Measurements from ENCODE around the gene PNMA8A.

DNA sequence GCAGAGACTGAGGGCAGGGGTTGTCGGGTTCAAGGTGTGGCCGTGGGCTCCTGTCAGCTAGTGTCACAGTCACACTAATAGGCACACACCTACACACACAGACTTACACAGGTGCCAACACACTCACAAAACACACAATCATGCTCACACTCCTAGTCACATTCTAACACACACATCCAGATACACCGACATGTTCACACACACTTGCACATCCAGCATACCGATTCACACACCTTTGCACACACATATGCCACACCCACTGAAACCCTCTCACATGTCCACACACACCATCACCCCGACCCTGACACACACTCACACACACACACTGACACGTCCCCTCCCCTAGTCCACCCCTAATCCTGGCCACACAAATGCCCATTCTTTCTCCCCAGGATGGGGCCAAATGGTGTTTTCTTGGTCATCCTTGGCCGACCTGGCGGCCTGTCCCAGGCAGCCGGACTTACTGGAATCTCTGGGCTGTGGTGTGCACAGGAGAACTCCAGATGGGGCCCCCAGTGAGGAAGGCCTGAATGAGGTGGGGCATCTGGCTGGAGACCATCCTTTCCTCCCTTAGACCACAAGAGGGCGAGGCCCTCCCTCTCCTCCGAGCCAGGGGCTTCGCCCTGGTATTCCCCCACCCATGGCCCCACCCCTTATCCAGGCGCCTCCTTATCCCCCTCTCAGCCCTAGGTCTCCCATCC is 43.4 kb upstream of the PNMA8A start:
- TF ChIP-seq, protein P1, sequence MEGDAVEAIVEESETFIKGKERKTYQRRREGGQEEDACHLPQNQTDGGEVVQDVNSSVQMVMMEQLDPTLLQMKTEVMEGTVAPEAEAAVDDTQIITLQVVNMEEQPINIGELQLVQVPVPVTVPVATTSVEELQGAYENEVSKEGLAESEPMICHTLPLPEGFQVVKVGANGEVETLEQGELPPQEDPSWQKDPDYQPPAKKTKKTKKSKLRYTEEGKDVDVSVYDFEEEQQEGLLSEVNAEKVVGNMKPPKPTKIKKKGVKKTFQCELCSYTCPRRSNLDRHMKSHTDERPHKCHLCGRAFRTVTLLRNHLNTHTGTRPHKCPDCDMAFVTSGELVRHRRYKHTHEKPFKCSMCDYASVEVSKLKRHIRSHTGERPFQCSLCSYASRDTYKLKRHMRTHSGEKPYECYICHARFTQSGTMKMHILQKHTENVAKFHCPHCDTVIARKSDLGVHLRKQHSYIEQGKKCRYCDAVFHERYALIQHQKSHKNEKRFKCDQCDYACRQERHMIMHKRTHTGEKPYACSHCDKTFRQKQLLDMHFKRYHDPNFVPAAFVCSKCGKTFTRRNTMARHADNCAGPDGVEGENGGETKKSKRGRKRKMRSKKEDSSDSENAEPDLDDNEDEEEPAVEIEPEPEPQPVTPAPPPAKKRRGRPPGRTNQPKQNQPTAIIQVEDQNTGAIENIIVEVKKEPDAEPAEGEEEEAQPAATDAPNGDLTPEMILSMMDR (IDR thresholded peaks at IDR 0.05; ENCODE audit: low read depth, low read length): no peak
- no peak for TF ChIP-seq EZH2phosphoT487 (IDR thresholded peaks at IDR 0.05; ENCODE audit: low read depth)

Measured in OCI-LY3 (cell line).